ENCODE results near the gene USP19. TPM values are rescaled to one million over a fixed set of nuclear protein-coding genes. Genes with fewer than 3 reads are reported as not detected.

The USP19 gene, protein sequence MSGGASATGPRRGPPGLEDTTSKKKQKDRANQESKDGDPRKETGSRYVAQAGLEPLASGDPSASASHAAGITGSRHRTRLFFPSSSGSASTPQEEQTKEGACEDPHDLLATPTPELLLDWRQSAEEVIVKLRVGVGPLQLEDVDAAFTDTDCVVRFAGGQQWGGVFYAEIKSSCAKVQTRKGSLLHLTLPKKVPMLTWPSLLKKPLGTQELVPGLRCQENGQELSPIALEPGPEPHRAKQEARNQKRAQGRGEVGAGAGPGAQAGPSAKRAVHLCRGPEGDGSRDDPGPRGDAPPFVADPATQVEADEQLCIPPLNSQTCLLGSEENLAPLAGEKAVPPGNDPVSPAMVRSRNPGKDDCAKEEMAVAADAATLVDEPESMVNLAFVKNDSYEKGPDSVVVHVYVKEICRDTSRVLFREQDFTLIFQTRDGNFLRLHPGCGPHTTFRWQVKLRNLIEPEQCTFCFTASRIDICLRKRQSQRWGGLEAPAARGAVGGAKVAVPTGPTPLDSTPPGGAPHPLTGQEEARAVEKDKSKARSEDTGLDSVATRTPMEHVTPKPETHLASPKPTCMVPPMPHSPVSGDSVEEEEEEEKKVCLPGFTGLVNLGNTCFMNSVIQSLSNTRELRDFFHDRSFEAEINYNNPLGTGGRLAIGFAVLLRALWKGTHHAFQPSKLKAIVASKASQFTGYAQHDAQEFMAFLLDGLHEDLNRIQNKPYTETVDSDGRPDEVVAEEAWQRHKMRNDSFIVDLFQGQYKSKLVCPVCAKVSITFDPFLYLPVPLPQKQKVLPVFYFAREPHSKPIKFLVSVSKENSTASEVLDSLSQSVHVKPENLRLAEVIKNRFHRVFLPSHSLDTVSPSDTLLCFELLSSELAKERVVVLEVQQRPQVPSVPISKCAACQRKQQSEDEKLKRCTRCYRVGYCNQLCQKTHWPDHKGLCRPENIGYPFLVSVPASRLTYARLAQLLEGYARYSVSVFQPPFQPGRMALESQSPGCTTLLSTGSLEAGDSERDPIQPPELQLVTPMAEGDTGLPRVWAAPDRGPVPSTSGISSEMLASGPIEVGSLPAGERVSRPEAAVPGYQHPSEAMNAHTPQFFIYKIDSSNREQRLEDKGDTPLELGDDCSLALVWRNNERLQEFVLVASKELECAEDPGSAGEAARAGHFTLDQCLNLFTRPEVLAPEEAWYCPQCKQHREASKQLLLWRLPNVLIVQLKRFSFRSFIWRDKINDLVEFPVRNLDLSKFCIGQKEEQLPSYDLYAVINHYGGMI (N-terminal part only)
- total RNA-seq = 10 to 100 TPM; 66.8 to 68.0 TPM

DNA sequence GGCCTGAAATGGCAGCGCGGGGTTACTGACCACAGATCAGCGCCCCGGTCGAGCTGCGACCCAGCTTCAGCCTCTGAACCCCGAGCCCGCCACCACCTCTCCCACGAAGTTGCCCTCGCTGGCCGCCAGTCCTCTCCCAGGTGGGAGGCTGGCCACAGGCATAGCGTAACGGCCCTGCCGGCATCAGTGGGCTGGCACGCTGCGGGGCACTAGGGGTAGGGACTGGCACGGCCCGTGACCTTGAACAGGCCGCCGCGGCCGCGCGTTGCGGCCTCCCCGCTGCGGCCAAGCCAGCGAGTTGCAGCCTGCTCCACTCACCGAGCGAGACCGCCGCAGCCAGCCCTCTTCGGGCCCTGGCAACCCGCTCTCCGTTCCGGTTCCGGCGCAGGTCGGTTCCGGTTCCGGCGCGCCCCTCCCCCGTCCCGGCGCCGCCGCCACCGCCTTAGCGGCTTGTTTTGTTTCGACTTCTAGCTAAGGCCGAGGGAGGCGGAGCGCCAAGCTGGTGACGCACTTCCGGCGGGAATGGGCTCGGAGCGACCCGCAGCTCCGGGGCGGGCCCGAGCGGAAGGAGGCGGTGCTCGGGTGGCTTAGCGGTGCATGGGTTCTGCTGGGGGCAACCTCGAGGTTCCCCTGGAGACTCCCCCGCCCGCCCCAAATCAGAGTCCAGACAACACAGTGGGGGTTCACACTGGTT lies at the start of gene USP19:
Gene USP19, minus strand, starts transcription at position 386 of the 694 bp plus-strand sequence. CDS start 1,678 bp downstream, outside the sequence.

DNA sequence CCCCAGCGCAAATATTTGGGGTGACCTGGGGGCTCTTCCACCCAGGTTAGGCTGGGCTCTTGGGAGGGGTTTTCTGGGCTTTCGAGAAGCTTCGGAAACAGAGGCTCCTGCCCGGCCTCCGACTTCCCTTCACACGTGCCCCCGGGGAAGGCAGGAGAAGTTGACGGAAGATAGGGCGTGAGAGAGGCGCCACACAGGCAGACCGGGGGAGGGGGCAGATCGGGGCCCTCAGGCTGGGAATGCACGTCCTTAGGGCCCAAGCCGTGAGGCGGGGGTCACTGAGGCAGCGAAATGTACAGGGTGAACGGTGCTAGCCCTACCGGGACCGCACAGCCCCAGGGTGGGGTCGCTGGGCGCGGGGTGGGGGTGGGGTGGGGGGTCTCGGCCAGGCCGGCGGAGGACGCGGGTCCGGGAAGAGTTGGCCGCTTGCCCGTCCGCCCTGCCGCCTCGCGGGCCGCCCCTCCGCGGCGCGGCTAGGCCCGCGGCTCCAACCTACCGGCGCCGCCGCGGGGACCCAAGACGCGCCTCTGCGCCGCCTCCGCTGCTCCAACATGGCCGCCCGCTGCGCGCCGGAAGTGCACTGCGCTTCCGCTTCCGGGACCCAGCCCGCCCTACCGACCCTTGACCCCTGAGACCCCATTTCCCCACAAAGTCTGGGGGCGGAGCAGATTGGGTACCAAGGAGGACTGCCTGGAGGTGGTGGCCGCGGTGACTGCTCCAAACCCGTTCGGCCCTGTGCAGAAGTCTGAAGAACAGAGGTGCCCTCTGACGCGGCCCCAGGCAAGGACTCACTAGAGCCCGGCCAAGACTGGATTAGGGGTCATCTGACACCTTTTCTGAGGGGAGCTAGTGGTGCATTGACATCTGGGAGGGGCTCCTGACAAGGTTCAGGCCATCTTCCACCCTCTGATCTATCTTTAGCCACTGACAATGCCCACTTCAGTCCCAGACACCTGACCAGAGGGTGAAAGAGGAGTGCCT lies 45.4 kb upstream of the USP19 start, which contains the start of gene CCDC71:
Gene CCDC71, minus strand, starts transcription at position 561 of the 981 bp plus-strand sequence. CDS start 2,123 bp downstream, outside the sequence.

DNA sequence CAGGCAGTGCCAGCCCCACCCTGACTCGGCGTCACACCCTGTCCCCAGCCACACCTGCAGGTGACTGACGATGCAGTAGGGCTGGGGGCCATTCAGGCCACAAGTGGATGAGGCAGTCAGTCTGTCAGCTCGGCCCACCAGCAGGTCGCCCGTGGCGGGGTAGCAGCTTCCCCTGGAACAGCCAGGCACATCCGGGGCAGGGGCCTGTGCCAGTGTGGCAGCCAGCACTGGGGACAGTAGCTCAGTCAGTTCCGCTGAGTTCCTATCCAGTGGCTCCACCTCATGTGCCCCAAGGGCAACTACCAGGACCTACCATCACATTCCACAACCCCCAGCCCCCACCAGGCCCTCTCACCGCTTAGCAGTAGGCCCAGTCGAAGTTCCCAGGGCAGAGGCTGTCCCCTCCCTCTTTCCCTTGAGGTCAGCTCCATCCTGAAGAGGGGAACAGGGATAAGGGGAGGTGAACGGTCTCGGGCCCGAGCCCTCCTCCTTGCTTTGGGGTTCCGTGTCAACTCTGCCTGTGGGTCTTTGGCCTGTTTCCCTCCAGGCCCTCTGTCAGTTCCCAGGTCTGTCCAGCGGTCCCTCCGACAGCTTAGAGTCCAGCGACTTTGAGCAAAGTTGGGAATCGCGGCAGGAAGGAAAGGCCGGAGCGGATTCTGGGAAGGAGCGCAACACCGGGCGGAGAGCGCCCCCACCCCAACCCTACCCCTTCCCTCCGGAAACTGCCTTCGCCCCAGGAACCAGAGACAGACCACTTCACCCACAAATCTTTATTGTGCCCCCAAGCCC lies 12.0 kb upstream of the USP19 start, which contains the start of gene LAMB2:
Gene LAMB2, minus strand, starts transcription at position 614 of the 789 bp plus-strand sequence. Its CDS starts 183 bp downstream, at position 431.

DNA sequence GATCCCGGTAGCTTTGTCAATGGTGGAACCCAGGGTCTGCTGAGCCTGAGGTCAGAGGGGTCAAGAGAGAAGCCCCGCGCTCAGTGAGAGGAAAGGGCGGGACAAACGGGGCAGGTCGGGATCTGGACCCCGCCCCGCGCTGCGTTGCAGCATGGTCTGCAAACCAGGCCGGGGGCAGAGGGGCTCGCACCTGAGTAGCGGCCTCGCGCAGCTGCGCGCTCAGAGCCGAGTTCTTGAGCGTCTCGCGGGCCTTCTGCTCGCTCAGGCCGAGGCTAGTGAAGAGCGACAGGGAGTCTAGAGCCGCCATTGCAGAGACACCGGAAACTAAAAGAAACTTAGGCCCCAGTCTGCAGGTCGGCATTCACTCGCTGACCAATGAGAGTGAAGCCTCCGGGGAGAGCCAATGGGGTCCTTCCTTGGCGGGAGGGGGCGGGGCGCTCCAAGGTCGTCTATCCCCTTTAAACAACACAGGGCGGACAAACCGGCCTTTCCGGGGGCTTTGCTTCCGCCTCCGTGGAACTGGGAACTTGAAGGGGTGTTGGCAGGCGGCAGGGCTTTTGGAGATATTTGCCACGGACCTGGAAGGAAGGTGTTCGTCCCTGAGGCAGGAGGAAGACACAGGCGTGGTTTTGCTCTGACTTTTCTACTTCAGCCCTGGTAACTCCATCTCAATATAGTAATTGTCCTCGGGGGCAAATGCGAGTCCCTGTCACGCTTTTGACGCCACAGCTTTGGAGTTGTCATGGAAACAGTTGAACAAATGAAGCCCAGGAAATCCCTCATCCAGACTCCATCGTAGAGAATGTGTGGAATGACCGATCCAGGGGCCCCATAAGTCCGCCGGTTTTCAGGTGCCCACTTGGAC lies 16.0 kb downstream of the USP19 start, which contains the start of gene QARS1:
Gene QARS1, minus strand, starts transcription at position 331 of the 865 bp plus-strand sequence. Its CDS starts 24 bp downstream, at position 307.

DNA sequence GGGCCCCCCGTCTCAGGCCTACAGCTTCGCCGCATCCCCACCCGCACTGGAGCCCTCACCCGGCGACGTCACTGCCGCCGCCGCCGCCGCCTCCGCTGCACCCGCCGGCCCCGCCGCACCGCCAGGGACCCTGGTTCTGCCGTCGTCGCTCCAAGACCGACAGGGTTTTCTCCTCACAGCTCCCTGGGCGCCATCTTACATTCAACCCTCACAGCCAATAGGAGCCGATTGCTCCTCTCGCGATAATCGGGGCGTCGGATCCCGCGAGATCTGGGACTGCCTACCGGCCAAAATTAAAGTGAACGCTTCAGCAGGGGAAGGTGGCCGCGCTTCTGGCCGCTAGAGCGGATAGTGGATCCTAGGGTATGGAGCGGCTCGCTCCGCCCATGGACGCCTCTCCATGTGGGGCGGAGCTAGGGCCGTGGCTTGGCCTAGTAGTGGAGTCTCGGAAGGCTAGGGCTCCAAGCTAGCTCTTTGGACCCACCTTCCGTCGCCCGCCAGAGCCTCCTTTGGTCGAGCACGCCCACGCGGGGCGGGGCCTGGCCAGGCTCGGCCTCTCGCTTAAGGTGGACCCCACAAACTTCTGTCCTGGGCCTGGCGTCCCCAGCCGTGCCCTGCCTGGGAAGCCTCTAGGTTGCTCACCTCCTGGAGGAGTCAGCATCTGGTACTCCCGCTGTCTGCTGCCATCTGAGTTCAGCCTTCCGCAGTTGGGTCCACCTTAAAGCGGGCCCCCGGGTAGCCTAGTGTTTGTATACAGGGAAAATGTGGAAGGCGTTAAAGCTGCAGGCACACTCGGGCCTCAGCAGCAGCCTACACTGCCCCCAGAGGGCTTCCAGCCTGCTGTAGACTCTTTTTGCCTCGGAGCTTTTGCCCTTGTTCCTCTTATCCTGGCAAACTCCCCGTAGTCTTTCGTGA lies 26.5 kb downstream of the USP19 start, which contains the start of gene QRICH1:
Gene QRICH1, minus strand, starts transcription at position 219 of the 915 bp plus-strand sequence. CDS start 17,054 bp downstream, outside the sequence.

Small RNA genes lying within 50 kb of the gene (microRNA-seq; reads per million reads assigned to microRNA genes)
- gene MIR6890 (ENCODE audit: borderline microRNAs expressed, borderline replicate concordance) = not detected

Other genes with a start within 250 kb of the USP19 start
- gene SLC25A20, start 221.9 kb downstream of the USP19 start, total RNA-seq = 10 to 100 TPM; 30.1 to 32.2 TPM
- gene ARIH2, start 202.0 kb downstream of the USP19 start, total RNA-seq = 100 to 1,000 TPM in 1 of 2 experiments, 10 to 100 TPM in 1; 91.5 to 104 TPM
- 10 to 100 TPM; 40.7 to 46.8 TPM for gene P4HTM, start 130.6 kb downstream of the USP19 start, total RNA-seq
- gene WDR6, start 113.4 kb downstream of the USP19 start, total RNA-seq = 100 to 1,000 TPM; 162 to 172 TPM
- gene DALRD3, start 102.2 kb downstream of the USP19 start, total RNA-seq = 10 to 100 TPM; 22.4 to 25.8 TPM
- 10 to 100 TPM; 81.2 to 88.3 TPM for gene NDUFAF3, start 98.7 kb downstream of the USP19 start, total RNA-seq
- gene IMPDH2, start 91.4 kb downstream of the USP19 start, total RNA-seq = 100 to 1,000 TPM; 176 to 186 TPM
- gene QRICH1, start 26.8 kb downstream of the USP19 start, total RNA-seq = 100 to 1,000 TPM; 130 to 131 TPM
- 100 to 1,000 TPM; 318 to 340 TPM for gene QARS1, start 16.1 kb downstream of the USP19 start, total RNA-seq
- gene LAMB2, start 12.2 kb upstream of the USP19 start, total RNA-seq = not detected
- gene CCDC71, start 45.5 kb upstream of the USP19 start, total RNA-seq = 10 to 100 TPM; 22.4 to 23.8 TPM
- 1 to 10 TPM; 2.3 to 2.5 TPM for gene KLHDC8B, start 50.8 kb upstream of the USP19 start, total RNA-seq
- 10 to 100 TPM in 1 of 2 experiments, 1 to 10 TPM in 1; 9.1 to 11.1 TPM for gene C3orf62, start 156.4 kb upstream of the USP19 start, total RNA-seq
- gene USP4, start 219.2 kb upstream of the USP19 start, total RNA-seq = 10 to 100 TPM; 78.1 to 79.6 TPM
- 10 to 100 TPM; 83.7 to 87.8 TPM for gene GPX1, start 237.5 kb upstream of the USP19 start, total RNA-seq